ENCODE measurements around the gene FCRL3. TPM values are rescaled to one million over a fixed set of nuclear protein-coding genes. Genes with fewer than 3 reads are reported as not detected.
"Not testable (repeated sequence)": the region's sequence is repeated elsewhere in the genome, so short reads cannot be mapped to it uniquely, and the experiment has no call there.

Gene FCRL3
- polyA plus RNA-seq = under 1 TPM in 2 of 3 donors, not detected in 1; 0.09 to 0.22 TPM

DNA sequence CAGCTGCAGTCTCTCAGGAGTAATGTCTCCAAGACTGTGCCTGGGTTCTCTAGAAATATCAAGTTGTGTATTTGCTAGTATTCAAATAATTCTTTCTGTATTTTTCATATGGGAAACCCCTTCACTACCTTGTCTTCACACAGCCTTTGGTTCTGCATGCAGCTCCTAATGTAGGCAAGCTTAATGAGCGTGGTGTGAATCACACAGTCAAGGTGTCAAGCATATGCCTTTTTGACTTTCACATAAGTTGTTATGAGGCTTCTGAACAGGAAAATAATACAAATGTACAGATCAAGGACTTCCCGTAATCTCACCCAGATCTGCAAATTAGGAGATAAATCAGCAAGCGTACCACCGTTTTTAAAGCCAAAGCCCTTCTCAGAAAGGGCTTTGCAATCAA is at the start of gene FCRL3:
TSS of gene FCRL3 (minus strand) at position 38 of the 400 bp plus-strand sequence. CDS start 280 bp downstream, outside the sequence.
- 67 to 80% (median 76%) methylated on average over 4 of the region's 4 CpGs for WGBS, 3 donors
- H3K27ac ChIP-seq (ENCODE audit: low read depth, low read length) = no peak within 1 kb of the TSS

- WGBS, 3 donors = 95 to 98% (median 96%) methylated on average over 3 of the region's 3 CpGs
Measured at GRCh38 chr1:157748262-157748817, 47.8 kb upstream of the FCRL3 start.

GRCh38 chr1:157739229-157739901 is 38.8 kb upstream of the FCRL3 start:
- no peak overlapping the region for H3K27ac ChIP-seq (ENCODE audit: low read depth, low read length)
- 49 to 72% (median 70%) methylated on average over 5 of the region's 5 CpGs for WGBS, 3 donors

More at GRCh38 chr1:157748262-157748817, 47.8 kb upstream of the FCRL3 start:
- H3K27ac ChIP-seq (ENCODE audit: low read depth, low read length) = no peak overlapping the region

- WGBS, 3 donors = 76 to 87% (median 83%) methylated on average over 5 of the region's 5 CpGs
- not testable (repeated sequence) for H3K27ac ChIP-seq (ENCODE audit: low read depth, low read length)
Measured at GRCh38 chr1:157735991-157736390, 35.4 kb upstream of the FCRL3 start.

DNA sequence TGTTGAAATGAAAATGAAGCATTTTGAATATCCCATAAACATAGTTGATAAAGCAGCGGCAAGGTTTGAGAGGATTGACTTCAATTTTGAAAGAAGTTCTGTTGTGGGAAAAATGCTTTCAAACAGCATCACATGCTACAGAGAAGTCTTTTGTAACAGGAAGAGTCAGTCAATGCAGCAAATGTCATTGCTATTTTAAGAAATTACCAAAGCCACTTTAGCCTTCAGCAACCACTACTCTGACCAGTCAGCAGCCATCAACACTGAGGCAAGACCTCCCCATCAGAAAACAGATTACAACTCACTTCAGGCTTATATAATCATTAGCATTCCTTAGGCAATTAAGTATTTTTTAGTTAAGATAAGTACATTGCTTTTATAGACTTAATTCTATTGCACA is 33.8 kb upstream of the FCRL3 start:
- H3K27ac ChIP-seq (ENCODE audit: low read depth, low read length) = no peak overlapping the region
- 60 to 82% (median 72%) methylated on average over 1 of the region's 1 CpG for WGBS, 3 donors

- WGBS, 3 donors = 60 to 79% (median 70%) methylated on average over 3 of the region's 3 CpGs
- H3K27ac ChIP-seq (ENCODE audit: low read depth, low read length) = no peak overlapping the region
Measured at GRCh38 chr1:157732755-157733154, 32.2 kb upstream of the FCRL3 start.

DNA sequence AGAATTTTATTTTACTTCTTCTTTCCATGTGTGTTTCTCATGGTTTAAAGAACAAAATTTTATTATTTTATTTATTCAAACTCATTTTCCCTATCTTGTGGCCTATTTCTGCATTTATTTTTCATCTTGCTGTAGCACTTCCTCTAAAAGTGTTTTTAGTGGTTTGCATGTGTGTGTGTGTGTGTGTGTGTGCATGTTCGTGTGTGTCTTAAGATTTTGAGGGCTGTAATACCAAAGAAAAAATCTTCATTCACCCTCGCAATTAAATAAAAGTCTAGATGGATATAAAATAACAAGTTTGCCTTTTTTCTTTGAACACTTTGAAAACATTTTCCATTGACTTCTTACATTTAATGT is 24.6 kb upstream of the FCRL3 start:
- WGBS, 3 donors = 42 to 46% (median 43%) methylated on average over 2 of the region's 2 CpGs
- H3K27ac ChIP-seq (ENCODE audit: low read depth, low read length) = no peak overlapping the region

DNA sequence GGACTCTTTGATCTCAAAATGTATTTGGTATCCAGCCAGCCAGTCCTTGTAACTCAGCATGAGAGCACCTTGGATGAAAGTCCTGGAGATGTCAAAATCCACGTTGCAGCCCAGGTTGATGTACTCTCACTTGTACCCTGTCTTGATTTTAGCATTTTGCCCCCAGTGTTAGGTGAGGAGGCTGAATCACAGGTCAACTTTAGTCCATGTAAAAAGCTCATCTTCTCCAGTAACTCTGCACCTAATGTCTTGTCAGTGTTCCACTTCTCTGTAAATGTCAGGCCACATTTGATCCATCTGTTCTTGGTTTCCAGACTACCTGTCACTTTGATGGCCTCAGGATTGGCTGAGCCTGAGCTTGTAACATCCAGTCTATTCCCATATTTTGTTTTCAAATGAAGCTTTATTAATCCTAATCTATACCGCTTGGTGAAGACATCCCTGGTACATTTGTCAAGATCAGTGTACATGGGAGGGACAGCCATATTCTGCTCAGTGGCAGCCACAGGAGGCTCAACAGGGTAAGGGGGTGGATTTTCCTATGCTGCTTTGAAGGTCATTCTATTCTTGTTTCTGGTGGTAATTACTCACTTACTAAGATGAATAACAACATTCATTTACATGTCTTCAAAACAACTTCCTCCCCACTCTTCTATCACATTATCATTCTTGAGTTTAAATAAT is 24.1 kb upstream of the FCRL3 start:
- WGBS, 3 donors = 68 to 75% (median 70%) methylated on average over 2 of the region's 2 CpGs
- H3K27ac ChIP-seq (ENCODE audit: low read depth, low read length) = no peak overlapping the region

DNA sequence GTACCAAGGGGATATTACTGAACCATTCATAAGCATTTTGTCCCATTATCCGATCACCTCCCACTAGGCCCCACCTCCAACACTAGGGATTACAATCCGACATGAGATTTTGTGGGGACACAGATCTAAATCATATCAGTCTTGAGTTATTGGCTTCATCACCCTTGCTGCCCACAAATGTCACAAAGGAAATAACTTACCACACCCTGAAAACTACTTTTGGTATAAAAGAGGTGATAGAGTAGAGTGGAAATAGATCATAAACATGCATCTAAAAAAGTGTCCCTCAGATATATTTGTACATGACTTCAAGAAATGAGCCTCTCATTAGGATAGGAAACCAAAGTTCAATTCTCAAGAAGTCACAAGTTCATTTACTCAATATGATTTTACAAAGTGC is 22.6 kb upstream of the FCRL3 start:
- H3K27ac ChIP-seq (ENCODE audit: low read depth, low read length) = no peak overlapping the region
- 68 to 89% (median 81%) methylated on average over 2 of the region's 2 CpGs for WGBS, 3 donors

DNA sequence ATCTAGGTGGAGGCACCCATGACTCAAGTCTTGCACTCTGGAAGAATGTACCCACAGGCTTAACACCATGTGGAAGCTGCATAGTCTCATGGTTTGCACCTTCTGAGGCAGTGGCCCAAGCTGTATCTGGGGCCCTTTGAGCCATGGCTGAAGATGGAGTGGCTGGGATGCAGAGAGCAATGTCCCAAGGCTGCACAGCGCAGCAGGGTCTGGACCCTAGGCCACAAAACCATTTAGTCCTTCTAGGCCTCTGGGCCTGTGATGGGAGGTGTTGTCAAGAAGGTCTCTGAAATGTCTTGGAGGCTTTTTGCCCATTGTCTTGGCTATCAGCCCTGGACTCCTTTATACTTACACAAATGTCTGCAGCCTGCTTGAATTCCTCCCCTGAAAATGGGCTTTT is 21.4 kb upstream of the FCRL3 start:
- no peak overlapping the region for H3K27ac ChIP-seq (ENCODE audit: low read depth, low read length)
- WGBS, 3 donors = 80 to 93% (median 90%) methylated on average over 1 of the region's 1 CpG

- no peak overlapping the region for H3K27ac ChIP-seq (ENCODE audit: low read depth, low read length)
- WGBS, 3 donors = 87 to 88% (median 88%) methylated on average over 5 of the region's 5 CpGs
Measured at GRCh38 chr1:157715736-157716135, 15.2 kb upstream of the FCRL3 start.

DNA sequence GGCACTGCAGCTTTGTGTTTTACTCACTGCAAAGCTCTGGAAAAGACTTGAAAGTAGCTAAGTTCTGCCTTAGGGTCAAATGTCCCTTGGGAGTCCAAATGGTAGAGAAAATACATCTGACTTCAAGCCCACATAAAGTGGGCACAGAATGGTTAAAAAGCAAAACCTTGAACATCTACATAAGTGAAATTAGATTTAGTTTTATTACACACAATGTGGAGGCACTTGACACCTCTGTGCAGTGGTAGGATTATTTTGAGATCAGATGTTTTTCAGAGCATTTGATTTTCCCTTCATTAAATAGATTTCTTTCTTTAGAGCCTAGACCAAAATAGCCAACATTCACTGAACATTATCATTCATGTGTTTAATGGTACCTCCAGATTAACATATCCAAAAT is 11.2 kb upstream of the FCRL3 start:
- H3K27ac ChIP-seq (ENCODE audit: low read depth, low read length) = no peak overlapping the region

DNA sequence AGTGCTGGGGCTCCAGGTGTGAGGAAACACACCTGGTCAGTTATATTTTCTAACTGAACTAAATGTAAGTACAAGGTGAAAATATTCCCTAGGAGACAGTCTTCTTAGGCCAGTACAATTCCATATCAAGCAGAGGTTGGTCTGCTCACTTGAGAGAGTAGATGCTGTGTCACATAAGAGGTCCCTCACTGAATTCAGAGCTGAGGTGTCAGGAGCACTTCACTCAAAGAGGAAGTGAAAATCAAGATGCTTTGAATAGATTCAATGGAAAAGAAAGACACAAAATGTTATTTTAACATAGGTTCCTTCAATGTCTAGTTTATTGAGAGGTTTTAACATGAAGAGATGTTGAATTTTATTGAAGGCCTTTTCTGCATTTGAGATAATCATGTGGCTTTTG is 4.3 kb upstream of the FCRL3 start:
- no peak overlapping the region for H3K27ac ChIP-seq (ENCODE audit: low read depth, low read length)

- WGBS, 3 donors = 72 to 87% (median 86%) methylated on average over 4 of the region's 4 CpGs
- no peak overlapping the region for H3K27ac ChIP-seq (ENCODE audit: low read depth, low read length)
Measured at GRCh38 chr1:157703981-157704380, 3.4 kb upstream of the FCRL3 start.

DNA sequence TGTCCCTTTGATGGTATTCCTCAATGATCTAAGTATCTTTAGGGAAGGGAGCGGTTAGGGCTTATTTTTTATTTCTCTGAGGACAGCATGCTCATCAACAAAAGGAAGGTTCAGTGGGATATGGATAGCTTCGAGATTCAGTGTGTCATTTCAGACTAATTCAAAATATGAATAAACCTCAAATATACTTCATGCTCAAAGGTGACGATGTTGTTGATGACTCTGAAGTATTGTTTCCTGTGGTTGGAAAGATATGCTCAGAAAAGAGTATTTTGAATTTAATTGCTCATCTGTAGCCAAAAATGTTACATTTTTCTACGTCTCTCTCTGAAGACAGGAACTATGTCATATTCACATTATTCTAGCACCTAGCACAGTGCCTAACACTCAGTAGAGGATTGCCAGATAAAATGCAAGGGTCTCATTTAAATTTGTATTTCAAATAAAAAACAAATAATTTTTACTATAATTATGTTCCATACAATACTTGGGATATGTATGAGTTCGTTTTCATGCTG is 1.8 kb upstream of the FCRL3 start:
- H3K27ac ChIP-seq (ENCODE audit: low read depth, low read length) = no peak overlapping the region
- WGBS, 3 donors = 75 to 78% (median 77%) methylated on average over 5 of the region's 5 CpGs

DNA sequence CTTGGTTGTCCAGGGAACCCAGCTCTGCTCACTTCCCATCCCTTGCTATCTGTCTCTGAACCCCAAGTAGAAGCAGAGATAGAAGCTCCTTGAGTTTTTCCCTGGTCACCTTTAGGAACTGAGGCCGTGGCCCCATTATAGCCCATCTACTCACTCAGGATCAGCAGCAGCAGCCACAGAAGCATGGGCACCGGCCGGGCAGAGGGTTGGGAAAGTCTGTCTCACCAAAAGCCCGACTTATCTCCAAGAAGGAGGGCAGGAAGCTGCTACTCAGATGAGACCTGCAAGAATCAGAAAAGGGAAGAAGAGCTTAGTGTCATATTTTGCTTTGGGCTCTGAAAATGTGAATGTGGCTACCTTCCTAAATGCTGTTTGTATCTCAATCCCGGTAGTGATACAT is 264 bp downstream of the FCRL3 start:
- 48 to 76% (median 72%) methylated on average over 5 of the region's 5 CpGs for WGBS, 3 donors

DNA sequence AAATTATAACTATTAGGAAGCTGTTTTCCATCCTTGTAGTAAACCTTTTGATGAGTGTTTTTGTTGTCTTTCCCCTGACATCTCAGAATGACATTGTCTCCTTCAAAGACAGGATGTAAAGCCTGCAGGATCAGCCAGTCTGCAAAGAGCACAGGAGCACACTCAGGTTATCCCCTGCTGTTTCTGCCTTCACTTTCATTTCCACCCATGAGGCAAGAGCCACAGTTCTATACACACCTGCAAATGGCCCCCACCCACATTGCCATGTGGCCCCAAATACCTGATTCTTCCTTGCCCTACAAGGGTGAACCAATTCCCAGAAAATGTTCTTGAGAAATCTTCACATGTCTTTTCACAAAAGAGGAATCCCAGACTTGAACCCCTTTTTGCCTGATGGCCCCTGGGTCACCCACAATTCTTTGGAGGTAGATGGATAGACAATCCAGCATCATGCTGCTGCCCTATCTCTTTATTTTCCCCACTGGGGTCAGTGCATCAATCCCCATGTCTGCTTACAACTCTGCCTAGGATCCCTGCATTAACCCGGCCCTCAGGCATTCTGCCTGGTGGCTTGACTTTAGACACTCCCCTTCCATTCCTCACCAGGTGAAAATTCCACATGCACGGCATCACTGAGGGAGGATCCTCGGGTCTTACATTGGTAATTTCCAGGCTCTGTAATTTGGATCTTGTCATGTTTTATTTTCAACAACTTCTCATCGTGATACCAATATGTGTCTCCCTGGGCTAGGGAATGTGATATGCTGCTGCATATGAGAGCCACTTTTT is 2.6 kb downstream of the FCRL3 start:
- H3K27ac ChIP-seq (ENCODE audit: low read depth, low read length) = no peak overlapping the region
- WGBS, 3 donors = 59 to 82% (median 77%) methylated on average over 4 of the region's 4 CpGs

More for the DNA sequence above, 264 bp downstream of the FCRL3 start:
- H3K27ac ChIP-seq (ENCODE audit: low read depth, low read length) = no peak overlapping the region

- no peak overlapping the region for H3K27ac ChIP-seq (ENCODE audit: low read depth, low read length)
- WGBS, 3 donors = 53 to 65% (median 58%) methylated on average over 4 of the region's 4 CpGs
Measured at GRCh38 chr1:157696966-157697628, 3.5 kb downstream of the FCRL3 start.

All from adipose tissue (tissue), 3 donors.